GM23338 (cell line): ENCODE data around the gene PCDHGA4. TPM values are rescaled to one million over a fixed set of nuclear protein-coding genes. Genes with fewer than 3 reads are reported as not detected.

Experiments used
- ETS1 ChIP-seq: IDR thresholded peaks from 2 replicates; pipeline ENCODE4 v1.6.1; 2016; ENCODE audit warnings: antibody characterized with exemption
- EZH2 ChIP-seq: fragments of 200-600 bp; sonication (generic); IDR thresholded peaks from one replicate; pipeline ENCODE4 v1.8.0; 2017; ENCODE audit warnings: antibody characterized with exemption, mild to moderate bottlenecking, low read depth; ENCODE audit not compliant: unreplicated experiment
- JUNB ChIP-seq: IDR thresholded peaks from one replicate; pipeline ENCODE4 v1.6.1; 2016; ENCODE audit warnings: antibody characterized with exemption; ENCODE audit not compliant: unreplicated experiment
- POLR2AphosphoS5 ChIP-seq: IDR thresholded peaks from 2 replicates; pipeline ENCODE4 v1.6.1; 2016; ENCODE audit warnings: antibody characterized with exemption, low read depth
- STAT1 ChIP-seq: IDR thresholded peaks from one replicate; pipeline ENCODE4 v1.6.1; 2016; ENCODE audit warnings: antibody characterized with exemption; ENCODE audit not compliant: unreplicated experiment
- polyA plus RNA-seq: library from polyadenylated mRNA; unstranded; fragments of >200 nt; fragmentation: Nextera tagmentation; extraction: Ambion mirVana; gene quantifications from 2 replicates; pipeline ENCODE4 v1.2.1, GENCODE V29; 2016
- total RNA-seq: library from RNA; depleted of rRNA; stranded (reverse); fragments of >200 nt; shearing (Covaris generic); gene quantifications from 2 replicates; pipeline ENCODE4 v1.2.3, GENCODE V29; 2014; rRNA removed

Gene PCDHGA4
- total and polyA plus RNA-seq, 2 experiments from 2014 or later = 0.99 to 7.2 TPM

- TF ChIP-seq EZH2 (no peak), ETS1 (no peak), POLR2AphosphoS5 (no peak), JUNB (no peak), STAT1 (no peak)
Observed at GRCh38 chr5:141403387-141403786, 48.6 kb downstream of the PCDHGA4 start (continued).

Other genes starting within 250 kb of the PCDHGA4 start
Only the 30 nearest of the 36 such genes appear.
- gene PCDHB9, start 167.9 kb upstream of the PCDHGA4 start, total RNA-seq = 0.63 and 0.78 TPM in 2 replicates
- 0.27 and 0.45 TPM in 2 replicates for gene PCDHB9, start 167.9 kb upstream of the PCDHGA4 start, polyA plus RNA-seq
- gene PCDHB10, start 162.7 kb upstream of the PCDHGA4 start, total RNA-seq = 0.89 and 2.7 TPM in 2 replicates
- gene PCDHB10, start 162.7 kb upstream of the PCDHGA4 start, polyA plus RNA-seq = 1.6 and 1.7 TPM in 2 replicates
- gene PCDHB11, start 155.4 kb upstream of the PCDHGA4 start, total RNA-seq = 0.47 and 1.3 TPM in 2 replicates
- gene PCDHB11, start 155.4 kb upstream of the PCDHGA4 start, polyA plus RNA-seq = 0.19 and 0.33 TPM in 2 replicates
- gene PCDHB12, start 146.3 kb upstream of the PCDHGA4 start, total RNA-seq = 3.7 and 4.3 TPM in 2 replicates
- 0.80 and 1.3 TPM in 2 replicates for gene PCDHB12, start 146.3 kb upstream of the PCDHGA4 start, polyA plus RNA-seq
- 2.4 and 3.5 TPM in 2 replicates for gene PCDHB13, start 141.1 kb upstream of the PCDHGA4 start, total RNA-seq
- 0.87 and 1.1 TPM in 2 replicates for gene PCDHB13, start 141.1 kb upstream of the PCDHGA4 start, polyA plus RNA-seq
- 3.2 and 4.1 TPM in 2 replicates for gene PCDHB14, start 131.7 kb upstream of the PCDHGA4 start, total RNA-seq
- gene PCDHB14, start 131.7 kb upstream of the PCDHGA4 start, polyA plus RNA-seq = 0.71 and 0.83 TPM in 2 replicates
- 8.0 and 12.1 TPM in 2 replicates for gene PCDHB15, start 109.6 kb upstream of the PCDHGA4 start, total RNA-seq
- 4.9 and 6.1 TPM in 2 replicates for gene PCDHB15, start 109.6 kb upstream of the PCDHGA4 start, polyA plus RNA-seq
- not detected in 2 replicates for gene SLC25A2, start 51.0 kb upstream of the PCDHGA4 start, total RNA-seq
- gene SLC25A2, start 51.0 kb upstream of the PCDHGA4 start, polyA plus RNA-seq = not detected in 2 replicates
- 92.0 and 107 TPM in 2 replicates for gene TAF7, start 34.2 kb upstream of the PCDHGA4 start, total RNA-seq
- gene TAF7, start 34.2 kb upstream of the PCDHGA4 start, polyA plus RNA-seq = 187 and 217 TPM in 2 replicates
- gene PCDHGA1, start 24.5 kb upstream of the PCDHGA4 start, total RNA-seq = 1.7 and 2.2 TPM in 2 replicates
- gene PCDHGA1, start 24.5 kb upstream of the PCDHGA4 start, polyA plus RNA-seq = 0.07 and 0.39 TPM in 2 replicates
- gene PCDHGA2, start 16.3 kb upstream of the PCDHGA4 start, total RNA-seq = 0.82 and 1.0 TPM in 2 replicates
- gene PCDHGA2, start 16.3 kb upstream of the PCDHGA4 start, polyA plus RNA-seq = 0.17 and 0.45 TPM in 2 replicates
- 0.90 and 1.2 TPM in 2 replicates for gene PCDHGA3, start 11.2 kb upstream of the PCDHGA4 start, total RNA-seq
- gene PCDHGA3, start 11.2 kb upstream of the PCDHGA4 start, polyA plus RNA-seq = 0.28 and 0.63 TPM in 2 replicates
- 8.9 and 9.1 TPM in 2 replicates for gene PCDHGB1, start 4.9 kb upstream of the PCDHGA4 start, total RNA-seq
- gene PCDHGB1, start 4.9 kb upstream of the PCDHGA4 start, polyA plus RNA-seq = 0.52 and 0.74 TPM in 2 replicates
- 5.0 and 5.8 TPM in 2 replicates for gene PCDHGB2, start 5.0 kb downstream of the PCDHGA4 start, total RNA-seq
- gene PCDHGB2, start 5.0 kb downstream of the PCDHGA4 start, polyA plus RNA-seq = 0.87 and 1.2 TPM in 2 replicates
- gene PCDHGA5, start 9.1 kb downstream of the PCDHGA4 start, total RNA-seq = 2.9 and 3.1 TPM in 2 replicates
- 0.49 and 0.55 TPM in 2 replicates for gene PCDHGA5, start 9.1 kb downstream of the PCDHGA4 start, polyA plus RNA-seq
- 4.8 and 5.8 TPM in 2 replicates for gene PCDHGB3, start 15.2 kb downstream of the PCDHGA4 start, total RNA-seq
- 0.24 and 0.26 TPM in 2 replicates for gene PCDHGB3, start 15.2 kb downstream of the PCDHGA4 start, polyA plus RNA-seq
- 4.5 and 4.8 TPM in 2 replicates for gene PCDHGA6, start 18.9 kb downstream of the PCDHGA4 start, total RNA-seq
- gene PCDHGA6, start 18.9 kb downstream of the PCDHGA4 start, polyA plus RNA-seq = 0.99 and 1.2 TPM in 2 replicates
- 2.9 and 4.4 TPM in 2 replicates for gene PCDHGA7, start 27.7 kb downstream of the PCDHGA4 start, total RNA-seq
- 0.44 and 0.50 TPM in 2 replicates for gene PCDHGA7, start 27.7 kb downstream of the PCDHGA4 start, polyA plus RNA-seq
- gene PCDHGB4, start 32.7 kb downstream of the PCDHGA4 start, total RNA-seq = 13.0 and 16.6 TPM in 2 replicates
- 3.0 and 3.5 TPM in 2 replicates for gene PCDHGB4, start 32.7 kb downstream of the PCDHGA4 start, polyA plus RNA-seq
- gene PCDHGA8, start 37.6 kb downstream of the PCDHGA4 start, total RNA-seq = 4.6 and 5.3 TPM in 2 replicates
- 0.70 and 1.1 TPM in 2 replicates for gene PCDHGA8, start 37.6 kb downstream of the PCDHGA4 start, polyA plus RNA-seq
- gene PCDHGB5, start 42.9 kb downstream of the PCDHGA4 start, total RNA-seq = 15.7 and 18.5 TPM in 2 replicates
- 1.7 and 2.5 TPM in 2 replicates for gene PCDHGB5, start 42.9 kb downstream of the PCDHGA4 start, polyA plus RNA-seq
- gene PCDHGA9, start 47.8 kb downstream of the PCDHGA4 start, total RNA-seq = 5.5 and 7.8 TPM in 2 replicates
- gene PCDHGA9, start 47.8 kb downstream of the PCDHGA4 start, polyA plus RNA-seq = 0.50 and 0.54 TPM in 2 replicates
- gene PCDHGB6, start 53.0 kb downstream of the PCDHGA4 start, total RNA-seq = 7.1 and 8.1 TPM in 2 replicates
- gene PCDHGB6, start 53.0 kb downstream of the PCDHGA4 start, polyA plus RNA-seq = 1.6 and 2.8 TPM in 2 replicates
- gene PCDHGA10, start 58.0 kb downstream of the PCDHGA4 start, total RNA-seq = 3.4 and 6.5 TPM in 2 replicates
- gene PCDHGA10, start 58.0 kb downstream of the PCDHGA4 start, polyA plus RNA-seq = 1.6 and 2.1 TPM in 2 replicates
- 5.8 and 11.7 TPM in 2 replicates for gene PCDHGB7, start 62.7 kb downstream of the PCDHGA4 start, total RNA-seq
- gene PCDHGB7, start 62.7 kb downstream of the PCDHGA4 start, polyA plus RNA-seq = 0.94 and 1.4 TPM in 2 replicates
- gene PCDHGA11, start 66.0 kb downstream of the PCDHGA4 start, total RNA-seq = 8.9 and 10.7 TPM in 2 replicates
- gene PCDHGA11, start 66.0 kb downstream of the PCDHGA4 start, polyA plus RNA-seq = 2.3 and 3.0 TPM in 2 replicates
- 3.3 and 3.5 TPM in 2 replicates for gene PCDHGA12, start 75.5 kb downstream of the PCDHGA4 start, total RNA-seq
- 0.68 TPM in 2 replicates for gene PCDHGA12, start 75.5 kb downstream of the PCDHGA4 start, polyA plus RNA-seq
- 12.9 and 13.3 TPM in 2 replicates for gene PCDHGC3, start 120.9 kb downstream of the PCDHGA4 start, total RNA-seq
- 13.8 and 14.4 TPM in 2 replicates for gene PCDHGC3, start 120.9 kb downstream of the PCDHGA4 start, polyA plus RNA-seq
- 2.3 and 3.0 TPM in 2 replicates for gene PCDHGC4, start 130.0 kb downstream of the PCDHGA4 start, total RNA-seq
- 0.31 TPM in 1 of 2 replicates, not detected in the other for gene PCDHGC4, start 130.0 kb downstream of the PCDHGA4 start, polyA plus RNA-seq
- gene PCDHGC5, start 134.1 kb downstream of the PCDHGA4 start, total RNA-seq = 0.54 and 1.5 TPM in 2 replicates
- 0.16 TPM in 1 of 2 replicates, not detected in the other for gene PCDHGC5, start 134.1 kb downstream of the PCDHGA4 start, polyA plus RNA-seq